KOPT-K1 (cell line): ENCODE results near the gene GSTA5.
"Not testable (repeated sequence)": the region's sequence is repeated elsewhere in the genome, so short reads cannot be mapped to it uniquely, and the experiment has no call there.

ENCODE experiments used
- H3K27ac ChIP-seq: fragments of 200-600 bp; sonication (generic); 2 replicates; pipeline ENCODE4 v1.5.1; 2016; ENCODE audit warnings: antibody characterized with exemption, mild to moderate bottlenecking, low read depth, low read length; ENCODE audit not compliant: poor library complexity, severe bottlenecking
- H3K36me3 ChIP-seq: fragments of 200-600 bp; sonication (generic); 2 replicates; pipeline ENCODE4 v1.5.1; 2017; ENCODE audit warnings: antibody characterized with exemption, mild to moderate bottlenecking, low read length, moderate library complexity; ENCODE audit not compliant: insufficient read depth
- H3K9me3 ChIP-seq: fragments of 200-600 bp; sonication (generic); 2 replicates; pipeline ENCODE4 v1.5.1; 2017; ENCODE audit warnings: antibody characterized with exemption, low read length, mild to moderate bottlenecking; ENCODE audit not compliant: insufficient read depth, poor library complexity, severe bottlenecking

GSTA5 gene

GRCh38 chr6:52858416-52858815 lies 17.8 kb upstream of the GSTA5 start:
- H3K9me3 ChIP-seq: no peaks in the 10 kb centered on the region
- no peak overlapping the region for H3K27ac ChIP-seq
- H3K36me3 ChIP-seq: no peaks in the 10 kb centered on the region

GRCh38 chr6:52856137-52856536 lies 15.5 kb upstream of the GSTA5 start:
- H3K9me3 ChIP-seq, H3K27ac ChIP-seq: not testable (repeated sequence)

GRCh38 chr6:52849137-52849536 lies 8.5 kb upstream of the GSTA5 start:
- Histone ChIP-seq H3K9me3 (peaks cover 3% of the 10 kb centered on the region), H3K36me3 (no peaks in the 10 kb centered on the region), H3K27ac (no peak overlapping the region)

More at GRCh38 chr6:52856137-52856536, 15.5 kb upstream of the GSTA5 start:
- not testable (repeated sequence) for H3K36me3 ChIP-seq

GRCh38 chr6:52846002-52846401 lies 5.4 kb upstream of the GSTA5 start:
- H3K36me3 ChIP-seq: no peaks in the 10 kb centered on the region
- H3K27ac ChIP-seq: no peak overlapping the region
- peaks cover 3% of the 10 kb centered on the region for H3K9me3 ChIP-seq

GRCh38 chr6:52843605-52844004 lies 3.0 kb upstream of the GSTA5 start:
- Histone ChIP-seq H3K9me3 (peaks cover 2% of the 10 kb centered on the region), H3K36me3 (no peaks in the 10 kb centered on the region), H3K27ac (no peak overlapping the region)

- Histone ChIP-seq H3K36me3 (no peaks in the 10 kb centered on the region), H3K27ac (no peak overlapping the region), H3K9me3 (no peaks in the 10 kb centered on the region)
Observed at GRCh38 chr6:52839124-52840055, 1.2 kb downstream of the GSTA5 start.

- no peaks in the 10 kb centered on the region for H3K36me3 ChIP-seq
- H3K27ac ChIP-seq: no peak overlapping the region
- no peaks in the 10 kb centered on the region for H3K9me3 ChIP-seq
Observed at GRCh38 chr6:52834481-52834880, 6.1 kb downstream of the GSTA5 start.

GRCh38 chr6:52830869-52831268 lies 9.7 kb downstream of the GSTA5 start:
- not testable (repeated sequence) for H3K27ac ChIP-seq, H3K36me3 ChIP-seq, H3K9me3 ChIP-seq

GRCh38 chr6:52829046-52829817 lies 11.4 kb downstream of the GSTA5 start:
- Histone ChIP-seq H3K36me3 (no peaks in the 10 kb centered on the region), H3K9me3 (peaks cover 5% of the 10 kb centered on the region), H3K27ac (no peak overlapping the region)

- not testable (repeated sequence) for H3K27ac ChIP-seq
Observed at GRCh38 chr6:52828621-52829020, 12.0 kb downstream of the GSTA5 start.

GRCh38 chr6:52827073-52827783 lies 13.4 kb downstream of the GSTA5 start:
- H3K27ac ChIP-seq, H3K9me3 ChIP-seq, H3K36me3 ChIP-seq: not testable (repeated sequence)

More at GRCh38 chr6:52828621-52829020, 12.0 kb downstream of the GSTA5 start:
- not testable (repeated sequence) for H3K9me3 ChIP-seq, H3K36me3 ChIP-seq

GRCh38 chr6:52826513-52826912 lies 14.1 kb downstream of the GSTA5 start:
- Histone ChIP-seq H3K36me3 (no peaks in the 10 kb centered on the region), H3K9me3 (peaks cover 5% of the 10 kb centered on the region), H3K27ac (no peak overlapping the region)

GRCh38 chr6:52825900-52826459 lies 14.6 kb downstream of the GSTA5 start:
- not testable (repeated sequence) for H3K9me3 ChIP-seq, H3K36me3 ChIP-seq, H3K27ac ChIP-seq

- not testable (repeated sequence) for H3K36me3 ChIP-seq, H3K9me3 ChIP-seq, H3K27ac ChIP-seq
Observed at GRCh38 chr6:52825270-52825793, 15.3 kb downstream of the GSTA5 start.
